ENCODE data around the gene MTG2.

MTG2 gene

GRCh38 chr20:62203378-62204030, 20.7 kb downstream of the MTG2 start:
- no peak for DNase-seq (ENCODE audit: low read depth)

- no peak for DNase-seq (ENCODE audit: low read depth)
Measured at GRCh38 chr20:62205618-62206387, 23.0 kb downstream of the MTG2 start.

- DNase-seq (ENCODE audit: low read depth), result no peak
Measured at GRCh38 chr20:62206388-62206775, 23.6 kb downstream of the MTG2 start.

GRCh38 chr20:62208061-62208794, 25.4 kb downstream of the MTG2 start:
- DNase-seq (ENCODE audit: low read depth), result no peak

GRCh38 chr20:62208795-62209755, 26.2 kb downstream of the MTG2 start:
- no peak for DNase-seq (ENCODE audit: low read depth)

- no peak for DNase-seq (ENCODE audit: low read depth)
Measured at GRCh38 chr20:62209850-62210495, 27.1 kb downstream of the MTG2 start.

GRCh38 chr20:62210496-62210855, 27.6 kb downstream of the MTG2 start:
- no peak for DNase-seq (ENCODE audit: low read depth)

- no peak for DNase-seq (ENCODE audit: low read depth)
Measured at GRCh38 chr20:62211216-62211615, 28.4 kb downstream of the MTG2 start.

GRCh38 chr20:62211769-62212288, 29.0 kb downstream of the MTG2 start:
- no peak for DNase-seq (ENCODE audit: low read depth)

- no peak for DNase-seq (ENCODE audit: low read depth)
Measured at GRCh38 chr20:62212299-62212698, 29.5 kb downstream of the MTG2 start.

- DNase-seq (ENCODE audit: low read depth), result no peak
Measured at GRCh38 chr20:62214067-62214466, 31.2 kb downstream of the MTG2 start.

GRCh38 chr20:62215020-62215990, 32.5 kb downstream of the MTG2 start:
- no peak for DNase-seq (ENCODE audit: low read depth)

GRCh38 chr20:62215991-62216635, 33.3 kb downstream of the MTG2 start:
- DNase-seq (ENCODE audit: low read depth), result no peak

GRCh38 chr20:62216636-62217566, 34.1 kb downstream of the MTG2 start:
- no peak for DNase-seq (ENCODE audit: low read depth)

GRCh38 chr20:62217913-62218773, 35.3 kb downstream of the MTG2 start:
- no peak for DNase-seq (ENCODE audit: low read depth)

- no peak for DNase-seq (ENCODE audit: low read depth)
Measured at GRCh38 chr20:62219101-62219991, 36.5 kb downstream of the MTG2 start.

All from stimulated activated CD8-positive, alpha-beta memory T cell treated with anti-CD3 and anti-CD28 coated beads, Interleukin-12 subunit alpha, Interleukin-12 subunit beta, amount 100 ng/mL, for 1 hour (primary cell).